Measurements from ENCODE around the gene NBEA.

DNA sequence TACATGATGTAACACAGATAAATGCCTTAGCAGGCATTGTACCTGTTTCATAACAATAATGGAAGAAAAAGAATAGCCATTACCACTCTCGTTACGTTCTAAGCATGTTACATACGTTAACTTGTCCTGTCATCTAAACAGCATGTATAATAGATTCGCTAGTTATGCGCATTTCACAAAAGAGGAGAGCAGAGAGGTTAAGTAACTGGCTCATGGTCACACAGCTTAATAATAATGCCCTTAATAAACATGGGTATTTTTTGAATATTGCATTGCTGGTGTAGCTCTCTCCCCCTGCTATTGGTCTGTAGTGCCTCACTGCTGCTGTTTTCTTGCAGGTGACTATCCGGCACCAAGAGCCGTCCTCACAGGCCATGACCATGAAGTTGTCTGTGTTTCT, 722.7 kb downstream of the NBEA start:
- TF ChIP-seq, protein P1, sequence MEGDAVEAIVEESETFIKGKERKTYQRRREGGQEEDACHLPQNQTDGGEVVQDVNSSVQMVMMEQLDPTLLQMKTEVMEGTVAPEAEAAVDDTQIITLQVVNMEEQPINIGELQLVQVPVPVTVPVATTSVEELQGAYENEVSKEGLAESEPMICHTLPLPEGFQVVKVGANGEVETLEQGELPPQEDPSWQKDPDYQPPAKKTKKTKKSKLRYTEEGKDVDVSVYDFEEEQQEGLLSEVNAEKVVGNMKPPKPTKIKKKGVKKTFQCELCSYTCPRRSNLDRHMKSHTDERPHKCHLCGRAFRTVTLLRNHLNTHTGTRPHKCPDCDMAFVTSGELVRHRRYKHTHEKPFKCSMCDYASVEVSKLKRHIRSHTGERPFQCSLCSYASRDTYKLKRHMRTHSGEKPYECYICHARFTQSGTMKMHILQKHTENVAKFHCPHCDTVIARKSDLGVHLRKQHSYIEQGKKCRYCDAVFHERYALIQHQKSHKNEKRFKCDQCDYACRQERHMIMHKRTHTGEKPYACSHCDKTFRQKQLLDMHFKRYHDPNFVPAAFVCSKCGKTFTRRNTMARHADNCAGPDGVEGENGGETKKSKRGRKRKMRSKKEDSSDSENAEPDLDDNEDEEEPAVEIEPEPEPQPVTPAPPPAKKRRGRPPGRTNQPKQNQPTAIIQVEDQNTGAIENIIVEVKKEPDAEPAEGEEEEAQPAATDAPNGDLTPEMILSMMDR (conservative IDR thresholded peaks at IDR 0.05; ENCODE audit: low read depth in 2 of 2), result no peak
- no peak for TF ChIP-seq POLR2AphosphoS5 (IDR thresholded peaks at IDR 0.05; ENCODE audit: low read depth)
- no peak for TF ChIP-seq EZH2 (IDR thresholded peaks at IDR 0.05; ENCODE audit: low read depth, unreplicated experiment)
- TF ChIP-seq, protein P2, sequence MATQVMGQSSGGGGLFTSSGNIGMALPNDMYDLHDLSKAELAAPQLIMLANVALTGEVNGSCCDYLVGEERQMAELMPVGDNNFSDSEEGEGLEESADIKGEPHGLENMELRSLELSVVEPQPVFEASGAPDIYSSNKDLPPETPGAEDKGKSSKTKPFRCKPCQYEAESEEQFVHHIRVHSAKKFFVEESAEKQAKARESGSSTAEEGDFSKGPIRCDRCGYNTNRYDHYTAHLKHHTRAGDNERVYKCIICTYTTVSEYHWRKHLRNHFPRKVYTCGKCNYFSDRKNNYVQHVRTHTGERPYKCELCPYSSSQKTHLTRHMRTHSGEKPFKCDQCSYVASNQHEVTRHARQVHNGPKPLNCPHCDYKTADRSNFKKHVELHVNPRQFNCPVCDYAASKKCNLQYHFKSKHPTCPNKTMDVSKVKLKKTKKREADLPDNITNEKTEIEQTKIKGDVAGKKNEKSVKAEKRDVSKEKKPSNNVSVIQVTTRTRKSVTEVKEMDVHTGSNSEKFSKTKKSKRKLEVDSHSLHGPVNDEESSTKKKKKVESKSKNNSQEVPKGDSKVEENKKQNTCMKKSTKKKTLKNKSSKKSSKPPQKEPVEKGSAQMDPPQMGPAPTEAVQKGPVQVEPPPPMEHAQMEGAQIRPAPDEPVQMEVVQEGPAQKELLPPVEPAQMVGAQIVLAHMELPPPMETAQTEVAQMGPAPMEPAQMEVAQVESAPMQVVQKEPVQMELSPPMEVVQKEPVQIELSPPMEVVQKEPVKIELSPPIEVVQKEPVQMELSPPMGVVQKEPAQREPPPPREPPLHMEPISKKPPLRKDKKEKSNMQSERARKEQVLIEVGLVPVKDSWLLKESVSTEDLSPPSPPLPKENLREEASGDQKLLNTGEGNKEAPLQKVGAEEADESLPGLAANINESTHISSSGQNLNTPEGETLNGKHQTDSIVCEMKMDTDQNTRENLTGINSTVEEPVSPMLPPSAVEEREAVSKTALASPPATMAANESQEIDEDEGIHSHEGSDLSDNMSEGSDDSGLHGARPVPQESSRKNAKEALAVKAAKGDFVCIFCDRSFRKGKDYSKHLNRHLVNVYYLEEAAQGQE (IDR thresholded peaks at IDR 0.05; ENCODE audit: unreplicated experiment), result no peak
- no peak for TF ChIP-seq JUNB (IDR thresholded peaks at IDR 0.05; ENCODE audit: unreplicated experiment)

All from GM23338 (cell line).